HCT116 (cell line): ENCODE data around the gene IER3. TPM values are rescaled to one million over a fixed set of nuclear protein-coding genes. Genes with fewer than 3 reads are reported as not detected.

Experiments
- ATAC-seq: fragments of 200-7000 bp; cut with Tn5 transposase; 2 replicates; pipeline ENCODE4 v1.9.1; 2020; ENCODE audit warnings: mild to moderate bottlenecking, moderate library complexity
- BruUV-seq: library from RNA; stranded (reverse); fragments of 400-500 nt; replicated peaks from 2 replicates; lab custom pipeline; 2021; lab: Mats Ljungman, UMichigan
- CTCF ChIA-PET: fragments of 300-600 bp; sonication (Branson Sonifier 250); formaldehyde crosslinking; loops from one replicate; lab custom pipeline; 2021; ENCODE audit warnings: antibody characterized with exemption; lab: Charles Lee
- POLR2A ChIA-PET: fragments of 300-600, 350-600 bp; sonication (Branson Sonifier 250); formaldehyde crosslinking; loops from one replicate; lab custom pipeline; 2021; ENCODE audit warnings: antibody characterized with exemption; lab: Charles Lee
- RAD21 ChIA-PET, 2 experiments: fragments of 300-600 bp; sonication (Branson Sonifier 250); formaldehyde crosslinking; loops; one replicate each; lab custom pipeline; 2023; ENCODE audit warnings: low total read pairs in 2 of 2; ENCODE audit not compliant: uncharacterized antibody in 2 of 2, unreplicated experiment in 2 of 2, low non-redundant PET in 1 of 2; lab: Charles Lee
- DNase-seq: peaks from one replicate; pipeline ENCODE4 v3.0.0-alpha.2; 2010; ENCODE audit warnings: low read depth, low spot score
- H2AFZ ChIP-seq: fragments of 200-600 bp; shearing (Covaris generic), sonication (generic); 2 replicates; pipeline ENCODE4 v1.6.1; 2017; ENCODE audit warnings: low read depth, mixed run types, mixed read lengths, antibody characterized with exemption, low read length; ENCODE audit not compliant: poor library complexity, severe bottlenecking
- H3K27ac ChIP-seq: 2 replicates; pipeline ENCODE4 v1.5.1; 2012; ENCODE audit warnings: low read depth, low read length
- H3K27me3 ChIP-seq: fragments of 200-600 bp; sonication (generic); 2 replicates; pipeline ENCODE4 v1.6.1; 2016; ENCODE audit warnings: mixed run types, low read length, mixed read lengths; ENCODE audit not compliant: insufficient read depth
- H3K36me3 ChIP-seq, 2 experiments: fragments of 200-500 bp in 1 of 2; fragments of 200-600 bp in 1 of 2; sonication (Bioruptor generic) in 1 of 2; sonication (generic) in 1 of 2; 2 replicates each; pipeline versions ENCODE4 v1.5.1 to v1.6.1; 2014 to 2016; ENCODE audit warnings: low read length in 2 of 2, inconsistent platforms in 1 of 2, mixed read lengths in 1 of 2, mixed run types in 1 of 2; ENCODE audit not compliant: insufficient read depth in 2 of 2, control insufficient read depth in 1 of 2
- H3K4me1 ChIP-seq, 2 experiments: fragments of 200-600 bp in 1 of 2; sonication (generic) in 1 of 2; 2 replicates each; pipeline versions ENCODE4 v1.5.1 to v1.6.1; 2012 to 2017; ENCODE audit warnings: low read length in 2 of 2, inconsistent platforms in 1 of 2, mild to moderate bottlenecking in 1 of 2, mixed read lengths in 1 of 2, mixed run types in 1 of 2, moderate library complexity in 1 of 2; ENCODE audit not compliant: insufficient read depth in 2 of 2, control insufficient read depth in 1 of 2
- H3K4me2 ChIP-seq: fragments of 200-600 bp; sonication (generic); 2 replicates; pipeline ENCODE4 v1.6.1; 2017; ENCODE audit warnings: mixed run types, low read length, mixed read lengths
- H3K4me3 ChIP-seq, 2 experiments: fragments of 200-600 bp in 1 of 2; sonication (generic) in 1 of 2; replicated peaks in 1 of 2; 2 replicates each; pipeline ENCODE4 v1.5.1; 2011 to 2016; ENCODE audit warnings: low read length in 2 of 2, control low read depth in 1 of 2, low read depth in 1 of 2, mild to moderate bottlenecking in 1 of 2, mixed read lengths in 1 of 2, mixed run types in 1 of 2
- H3K79me2 ChIP-seq: fragments of 200-600 bp; sonication (generic); 2 replicates; pipeline ENCODE4 v1.6.1; 2017; ENCODE audit warnings: mild to moderate bottlenecking, mixed run types, low read length, moderate library complexity, mixed read lengths; ENCODE audit not compliant: insufficient read depth
- H3K9ac ChIP-seq: fragments of 200-600 bp; sonication (generic); 2 replicates; pipeline ENCODE4 v1.6.1; 2016; ENCODE audit warnings: low read length, mixed read lengths
- H3K9me2 ChIP-seq: fragments of 200-600 bp; sonication (generic), shearing (Covaris generic); 2 replicates; pipeline ENCODE4 v1.6.1; 2017; ENCODE audit warnings: mixed run types, mild to moderate bottlenecking, moderate library complexity; ENCODE audit not compliant: insufficient read depth
- H3K9me3 ChIP-seq, 2 experiments: fragments of 200-500 bp in 1 of 2; fragments of 200-600 bp in 1 of 2; sonication (Bioruptor generic) in 1 of 2; sonication (generic) in 1 of 2; 2 replicates each; pipeline ENCODE4 v1.6.1; 2014 to 2017; ENCODE audit warnings: low read length in 2 of 2, mixed read lengths in 2 of 2, inconsistent platforms in 1 of 2, low read depth in 1 of 2, mild to moderate bottlenecking in 1 of 2, mixed run types in 1 of 2, moderate library complexity in 1 of 2; ENCODE audit not compliant: control insufficient read depth in 1 of 2, insufficient read depth in 1 of 2
- H4K20me1 ChIP-seq: fragments of 200-600 bp; sonication (generic), shearing (Covaris generic); 2 replicates; pipeline ENCODE4 v1.6.1; 2017; ENCODE audit warnings: mixed run types, mild to moderate bottlenecking, moderate library complexity; ENCODE audit not compliant: insufficient read depth
- ATF3 ChIP-seq: IDR thresholded peaks from 2 replicates; pipeline ENCODE4 v1.6.1; 2012
- CEBPB ChIP-seq: IDR thresholded peaks from 2 replicates; pipeline ENCODE4 v1.6.1; 2012; ENCODE audit warnings: low read depth
- CTCF ChIP-seq, 3 experiments: fragments of 200-600 bp in 1 of 3; sonication (generic) in 1 of 3; IDR thresholded peaks in 2 of 3; conservative IDR thresholded peaks in 1 of 3; 2 replicates each; pipeline ENCODE4 v1.5.1; 2012 to 2017; ENCODE audit warnings: low read depth in 2 of 3, low read length in 2 of 3, antibody characterized with exemption in 1 of 3, borderline replicate concordance in 1 of 3, control low read depth in 1 of 3, mild to moderate bottlenecking in 1 of 3, mixed read lengths in 1 of 3, mixed run types in 1 of 3, moderate library complexity in 1 of 3; ENCODE audit not compliant: insufficient read depth in 1 of 3
- ELF1 ChIP-seq: IDR thresholded peaks from 2 replicates; pipeline ENCODE4 v1.6.1; 2012; ENCODE audit warnings: low read depth, borderline replicate concordance
- EZH2 ChIP-seq: fragments of 200-600 bp; sonication (generic); IDR thresholded peaks from 2 replicates; pipeline ENCODE4 v1.6.1; 2017; ENCODE audit warnings: antibody characterized with exemption, mixed run types
- FOSL1 ChIP-seq: IDR thresholded peaks from 2 replicates; pipeline ENCODE4 v1.6.1; 2012; ENCODE audit warnings: low read depth
- MAX ChIP-seq: IDR thresholded peaks from 2 replicates; pipeline ENCODE4 v1.6.1; 2012
- POLR2A ChIP-seq: IDR thresholded peaks from 2 replicates; pipeline ENCODE4 v1.7.0; 2011; ENCODE audit warnings: borderline replicate concordance; ENCODE audit not compliant: insufficient read depth, insufficient read length; ENCODE audit errors: extremely low read depth
- POLR2AphosphoS5 ChIP-seq: IDR thresholded peaks from 2 replicates; pipeline ENCODE4 v1.6.1; 2011; ENCODE audit warnings: mild to moderate bottlenecking, low read depth, low read length, moderate library complexity
- RAD21 ChIP-seq: IDR thresholded peaks from 2 replicates; pipeline ENCODE4 v1.6.1; 2012; ENCODE audit warnings: low read depth, mild to moderate bottlenecking
- SIN3A ChIP-seq: IDR thresholded peaks from 2 replicates; pipeline ENCODE4 v1.6.1; 2012; ENCODE audit warnings: low read depth
- SP1 ChIP-seq: IDR thresholded peaks from 2 replicates; pipeline ENCODE4 v1.6.1; 2012; ENCODE audit warnings: low read depth
- TCF7L2 ChIP-seq: IDR thresholded peaks from 2 replicates; pipeline ENCODE4 v1.7.0; 2011; ENCODE audit warnings: borderline replicate concordance, inconsistent platforms; ENCODE audit not compliant: insufficient read depth, insufficient read length; ENCODE audit errors: extremely low read depth
- ZBTB33 ChIP-seq: IDR thresholded peaks from 2 replicates; pipeline ENCODE4 v1.6.1; 2011; ENCODE audit warnings: mild to moderate bottlenecking, low read length, moderate library complexity; ENCODE audit not compliant: insufficient replicate concordance; ENCODE audit errors: extremely low read depth
- ZFX ChIP-seq: fragments of 450-650 bp; IDR thresholded peaks from 2 replicates; pipeline ENCODE4 v1.6.1; 2017
- intact Hi-C: fragments of 100-400 bp; cut with micrococcal nuclease; formaldehyde crosslinking; loops from 2 replicates; pipeline ENCODE4 v1.10.0; 2022
- total RNA-seq: library from RNA; stranded (reverse); gene quantifications from one replicate; pipeline ENCODE4 v1.2.1, GENCODE V29; 2021; ENCODE audit not compliant: unreplicated experiment

Gene IER3
- total RNA-seq, 1 experiment from 2014 or later = 952 TPM

GRCh38 chr6:30709101-30709868 lies 35.1 kb downstream of the IER3 start:
- no peak for TF ChIP-seq EZH2
- no peak for TF ChIP-seq POLR2AphosphoS5
- no peak for TF ChIP-seq MAX
- no peak for TF ChIP-seq ZBTB33
- no peak for TF ChIP-seq TCF7L2
- no peak for TF ChIP-seq SP1
- TF ChIP-seq CTCF (IDR thresholded peaks at IDR 0.05 in 2 of 3, conservative IDR thresholded peaks at IDR 0.05 in 1 of 3; ENCODE audit: borderline replicate concordance in 1 of 3, insufficient read depth in 1 of 3, low read depth in 2 of 3, low read length in 2 of 3) = no peak
- TF ChIP-seq CEBPB = no peak
- TF ChIP-seq FOSL1 = no peak
- no peak for TF ChIP-seq ELF1
- no peak for TF ChIP-seq RAD21
- TF ChIP-seq SIN3A = no peak
- no peak for TF ChIP-seq ZFX
- no peak for TF ChIP-seq ATF3
- no peak for TF ChIP-seq POLR2A
- intact Hi-C loops = no loop called here
- ChIA-PET CTCF (no interaction called here), POLR2A (interaction anchor here (1.0 kb wide), 1 partner anchor 19 kb away, joined by 3 read pairs; the partner anchor contains the start of gene NRM), RAD21 (no interaction called here)
- Histone ChIP-seq H3K79me2 (no peaks in the 10 kb centered on the region), H4K20me1 (no peaks in the 10 kb centered on the region), H3K9me3 (no peaks in the 10 kb centered on the region), H3K9ac (no peak overlapping the region), H3K9me2 (no peaks in the 10 kb centered on the region), H2AFZ (no peak overlapping the region), H3K36me3 (peaks cover 9 to 21% of the 10 kb centered on the region in 2 experiments; a peak in 3 of 4 replicates), H3K27ac (no peak overlapping the region), H3K4me2 (no peak overlapping the region), H3K27me3 (no peaks in the 10 kb centered on the region), H3K4me3 (no peak overlapping the region), H3K4me1 (peaks cover 4 to 10% of the 10 kb centered on the region in 2 experiments; a peak in 3 of 4 replicates)
- DNase-seq (no peak), ATAC-seq (no peak)
- no TSS peak for BruUV-seq
